DOHH2 (cell line): ENCODE measurements around the gene SVOPL.

Experiments
- CTCF ChIP-seq: fragments of 200-600 bp; sonication (generic); IDR thresholded peaks from one replicate; pipeline ENCODE4 v1.5.1; 2014; ENCODE audit warnings: antibody characterized with exemption, mild to moderate bottlenecking, low read depth, low read length; ENCODE audit not compliant: poor library complexity, severe bottlenecking
- EZH2phosphoT487 ChIP-seq: fragments of 200-600 bp; sonication (generic); IDR thresholded peaks from 2 replicates; pipeline ENCODE4 v1.6.1; 2017; ENCODE audit warnings: borderline replicate concordance, mild to moderate bottlenecking, antibody characterized with exemption, low read length, moderate library complexity, mixed read lengths

DNA sequence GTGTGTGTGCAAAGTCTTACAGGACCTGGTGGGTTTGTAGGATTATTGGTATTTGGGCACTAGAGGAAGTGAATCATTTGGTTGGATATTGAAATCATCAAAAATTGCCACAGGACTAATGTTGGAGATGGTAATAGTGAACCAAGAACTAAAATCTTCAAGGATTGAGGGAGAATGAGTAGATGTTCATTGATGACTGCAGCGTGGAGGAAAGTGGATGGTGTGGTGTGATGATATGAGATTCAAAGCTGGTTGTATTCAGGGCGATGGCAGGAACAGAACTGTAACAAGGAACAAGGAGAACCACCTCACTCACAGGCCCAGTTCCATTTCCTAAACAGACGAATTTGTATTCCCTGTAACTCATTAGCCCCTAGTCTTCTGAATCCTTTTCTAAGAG lies 150.8 kb downstream of the SVOPL start:
- TF ChIP-seq CTCF (no peak), EZH2phosphoT487 (no peak)
